Smooth muscle cell (in vitro differentiated cells): ENCODE data around the gene LRP1-AS. TPM values are rescaled to one million over a fixed set of nuclear protein-coding genes. Genes with fewer than 3 reads are reported as not detected.

Experiments used
- DNase-seq: peaks from one replicate; lab custom pipeline; 2025; ENCODE audit not compliant: unreplicated experiment; lab: John Stamatoyannopoulos, UW
- H2AFZ ChIP-seq: fragments of 200-600 bp; sonication (generic); 2 replicates; pipeline ENCODE4 v1.6.0; 2016; ENCODE audit warnings: antibody characterized with exemption, low read depth, mild to moderate bottlenecking
- H3F3A ChIP-seq: fragments of 200-600 bp; sonication (generic); 2 replicates; pipeline ENCODE4 v1.6.0; 2017; ENCODE audit warnings: antibody characterized with exemption, low read depth
- H3K27ac ChIP-seq: fragments of 200-600 bp; sonication (generic); 2 replicates; pipeline ENCODE4 v1.5.1; 2016; ENCODE audit warnings: low read depth, mild to moderate bottlenecking
- H3K27me3 ChIP-seq: fragments of 200-600 bp; sonication (generic); 2 replicates; pipeline ENCODE4 v1.6.1; 2016; ENCODE audit warnings: low read depth, mild to moderate bottlenecking
- H3K36me3 ChIP-seq: fragments of 200-600 bp; sonication (generic); 2 replicates; pipeline ENCODE4 v1.5.1; 2016; ENCODE audit warnings: low read depth
- H3K4me1 ChIP-seq: fragments of 200-600 bp; sonication (generic); 2 replicates; pipeline ENCODE4 v1.5.1; 2016; ENCODE audit warnings: low read depth
- H3K4me2 ChIP-seq: fragments of 200-600 bp; sonication (generic); 2 replicates; pipeline ENCODE4 v1.6.0; 2016; ENCODE audit warnings: mild to moderate bottlenecking
- H3K4me3 ChIP-seq: fragments of 200-600 bp; sonication (generic); 2 replicates; pipeline ENCODE4 v1.5.1; 2016; ENCODE audit warnings: mild to moderate bottlenecking
- H3K79me2 ChIP-seq: fragments of 200-600 bp; sonication (generic); 2 replicates; pipeline ENCODE4 v1.6.0; 2016; ENCODE audit warnings: low read depth, mild to moderate bottlenecking
- H3K9ac ChIP-seq: fragments of 200-600 bp; sonication (generic); 2 replicates; pipeline ENCODE4 v1.6.0; 2016; ENCODE audit warnings: low read depth
- H3K9me3 ChIP-seq: fragments of 200-600 bp; sonication (generic); replicated peaks from 2 replicates; pipeline ENCODE4 v1.5.1; 2016; ENCODE audit warnings: low read depth
- H4K20me1 ChIP-seq: fragments of 200-600 bp; sonication (generic); 2 replicates; pipeline ENCODE4 v1.6.0; 2016; ENCODE audit warnings: low read depth
- WGBS: methylation state at CpG from one replicate; pipeline ENCODE4 v1.1.7; 2016; ENCODE audit warnings: low lambda C conversion rate; 5-methylcytosine and 5-hydroxymethylcytosine counted together
- polyA plus RNA-seq: library from polyadenylated mRNA; unstranded; fragments of >200 nt; fragmentation: Nextera tagmentation; extraction: Ambion mirVana; gene quantifications from 2 replicates; pipeline ENCODE4 v1.2.1, GENCODE V29; 2016
- total RNA-seq: library from RNA; depleted of rRNA; stranded (reverse); fragments of >200 nt; gene quantifications from 2 replicates; pipeline ENCODE4 v1.2.3, GENCODE V29; 2014
- TF ChIP-seq, protein P1 (sequence below): fragments of 200-600 bp; sonication (generic); IDR thresholded peaks from 2 replicates; pipeline ENCODE4 v1.5.1; 2017; ENCODE audit warnings: borderline replicate concordance, mild to moderate bottlenecking, antibody characterized with exemption; ENCODE audit not compliant: insufficient read depth, poor library complexity, severe bottlenecking

The LRP1-AS gene
- total and polyA plus RNA-seq, 2 experiments from 2014 or later = not detected

DNA sequence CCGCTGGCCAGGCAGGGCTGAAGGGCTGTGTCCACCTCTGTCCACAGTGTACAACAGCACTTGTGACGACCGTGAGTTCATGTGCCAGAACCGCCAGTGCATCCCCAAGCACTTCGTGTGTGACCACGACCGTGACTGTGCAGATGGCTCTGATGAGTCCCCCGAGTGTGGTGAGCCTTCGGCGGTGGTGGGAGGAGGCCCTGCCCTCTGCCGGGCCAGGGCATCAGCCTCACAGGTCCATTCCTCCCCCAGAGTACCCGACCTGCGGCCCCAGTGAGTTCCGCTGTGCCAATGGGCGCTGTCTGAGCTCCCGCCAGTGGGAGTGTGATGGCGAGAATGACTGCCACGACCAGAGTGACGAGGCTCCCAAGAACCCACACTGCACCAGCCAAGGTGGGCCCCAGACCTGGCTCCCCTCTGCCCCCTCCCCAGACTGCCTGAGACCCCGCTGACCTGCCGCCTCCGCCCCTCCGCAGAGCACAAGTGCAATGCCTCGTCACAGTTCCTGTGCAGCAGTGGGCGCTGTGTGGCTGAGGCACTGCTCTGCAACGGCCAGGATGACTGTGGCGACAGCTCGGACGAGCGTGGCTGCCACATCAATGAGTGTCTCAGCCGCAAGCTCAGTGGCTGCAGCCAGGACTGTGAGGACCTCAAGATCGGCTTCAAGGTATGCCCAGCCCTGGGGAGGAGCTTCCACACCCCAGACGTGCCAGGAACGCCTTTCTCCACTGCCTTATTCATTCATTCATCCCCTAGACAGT lies 48.4 kb upstream of the LRP1-AS start:
- no peaks in the 10 kb centered on the region for H3K79me2 ChIP-seq
- no peak overlapping the region for H3K9ac ChIP-seq
- no peak for DNase-seq
- no peaks in the 10 kb centered on the region for H3K4me1 ChIP-seq
- no peaks in the 10 kb centered on the region for H3K27me3 ChIP-seq
- no peaks in the 10 kb centered on the region for H3K9me3 ChIP-seq
- H3K36me3 ChIP-seq = peaks cover 6% of the 10 kb centered on the region
- H3K27ac ChIP-seq = no peak overlapping the region
- no peak overlapping the region for H3K4me2 ChIP-seq
- TF ChIP-seq, protein P1, sequence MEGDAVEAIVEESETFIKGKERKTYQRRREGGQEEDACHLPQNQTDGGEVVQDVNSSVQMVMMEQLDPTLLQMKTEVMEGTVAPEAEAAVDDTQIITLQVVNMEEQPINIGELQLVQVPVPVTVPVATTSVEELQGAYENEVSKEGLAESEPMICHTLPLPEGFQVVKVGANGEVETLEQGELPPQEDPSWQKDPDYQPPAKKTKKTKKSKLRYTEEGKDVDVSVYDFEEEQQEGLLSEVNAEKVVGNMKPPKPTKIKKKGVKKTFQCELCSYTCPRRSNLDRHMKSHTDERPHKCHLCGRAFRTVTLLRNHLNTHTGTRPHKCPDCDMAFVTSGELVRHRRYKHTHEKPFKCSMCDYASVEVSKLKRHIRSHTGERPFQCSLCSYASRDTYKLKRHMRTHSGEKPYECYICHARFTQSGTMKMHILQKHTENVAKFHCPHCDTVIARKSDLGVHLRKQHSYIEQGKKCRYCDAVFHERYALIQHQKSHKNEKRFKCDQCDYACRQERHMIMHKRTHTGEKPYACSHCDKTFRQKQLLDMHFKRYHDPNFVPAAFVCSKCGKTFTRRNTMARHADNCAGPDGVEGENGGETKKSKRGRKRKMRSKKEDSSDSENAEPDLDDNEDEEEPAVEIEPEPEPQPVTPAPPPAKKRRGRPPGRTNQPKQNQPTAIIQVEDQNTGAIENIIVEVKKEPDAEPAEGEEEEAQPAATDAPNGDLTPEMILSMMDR = no peak
- no peak overlapping the region for H3K4me3 ChIP-seq
- H2AFZ ChIP-seq = no peak overlapping the region
- peaks cover 29% of the 10 kb centered on the region for H4K20me1 ChIP-seq
- 93% methylated on average over 30 of the region's 34 CpGs for WGBS
- H3F3A ChIP-seq = no peaks in the 10 kb centered on the region

GRCh38 chr12:57195186-57195585 lies 47.8 kb upstream of the LRP1-AS start:
- no peak overlapping the region for H3K4me2 ChIP-seq
- no peaks in the 10 kb centered on the region for H3K4me1 ChIP-seq
- H3F3A ChIP-seq = no peaks in the 10 kb centered on the region
- H3K4me3 ChIP-seq = no peak overlapping the region
- peaks cover 29% of the 10 kb centered on the region for H4K20me1 ChIP-seq
- H3K27me3 ChIP-seq = no peaks in the 10 kb centered on the region
- peaks cover 6% of the 10 kb centered on the region for H3K36me3 ChIP-seq
- no peak for DNase-seq
- 94% methylated on average over 19 of the region's 19 CpGs for WGBS
- no peak overlapping the region for H2AFZ ChIP-seq
- H3K9me3 ChIP-seq = no peaks in the 10 kb centered on the region
- no peak overlapping the region for H3K27ac ChIP-seq
- TF ChIP-seq, protein P1 = no peak
- H3K9ac ChIP-seq = no peak overlapping the region
- no peaks in the 10 kb centered on the region for H3K79me2 ChIP-seq

DNA sequence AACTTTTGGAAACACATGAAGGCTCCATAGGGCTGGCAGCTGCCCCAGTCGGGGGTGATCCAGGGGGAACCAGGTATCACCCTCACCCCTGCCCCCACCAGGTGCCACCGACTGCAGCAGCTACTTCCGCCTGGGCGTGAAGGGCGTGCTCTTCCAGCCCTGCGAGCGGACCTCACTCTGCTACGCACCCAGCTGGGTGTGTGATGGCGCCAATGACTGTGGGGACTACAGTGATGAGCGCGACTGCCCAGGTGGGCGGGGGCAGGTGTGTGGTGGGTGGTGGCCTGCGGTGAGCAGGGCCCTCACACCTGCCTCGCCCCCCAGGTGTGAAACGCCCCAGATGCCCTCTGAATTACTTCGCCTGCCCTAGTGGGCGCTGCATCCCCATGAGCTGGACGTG lies 46.8 kb upstream of the LRP1-AS start:
- Histone ChIP-seq H3F3A (no peaks in the 10 kb centered on the region), H4K20me1 (peaks cover 29% of the 10 kb centered on the region), H3K4me2 (no peak overlapping the region), H3K36me3 (peaks cover 6% of the 10 kb centered on the region), H3K4me3 (no peak overlapping the region), H3K9me3 (no peaks in the 10 kb centered on the region), H3K4me1 (no peaks in the 10 kb centered on the region), H3K79me2 (no peaks in the 10 kb centered on the region), H2AFZ (no peak overlapping the region), H3K9ac (no peak overlapping the region), H3K27me3 (no peaks in the 10 kb centered on the region), H3K27ac (no peak overlapping the region)
- no peak for DNase-seq
- TF ChIP-seq, protein P1 = no peak
- 99% methylated on average over 18 of the region's 18 CpGs for whole genome bisulfite sequencing

DNA sequence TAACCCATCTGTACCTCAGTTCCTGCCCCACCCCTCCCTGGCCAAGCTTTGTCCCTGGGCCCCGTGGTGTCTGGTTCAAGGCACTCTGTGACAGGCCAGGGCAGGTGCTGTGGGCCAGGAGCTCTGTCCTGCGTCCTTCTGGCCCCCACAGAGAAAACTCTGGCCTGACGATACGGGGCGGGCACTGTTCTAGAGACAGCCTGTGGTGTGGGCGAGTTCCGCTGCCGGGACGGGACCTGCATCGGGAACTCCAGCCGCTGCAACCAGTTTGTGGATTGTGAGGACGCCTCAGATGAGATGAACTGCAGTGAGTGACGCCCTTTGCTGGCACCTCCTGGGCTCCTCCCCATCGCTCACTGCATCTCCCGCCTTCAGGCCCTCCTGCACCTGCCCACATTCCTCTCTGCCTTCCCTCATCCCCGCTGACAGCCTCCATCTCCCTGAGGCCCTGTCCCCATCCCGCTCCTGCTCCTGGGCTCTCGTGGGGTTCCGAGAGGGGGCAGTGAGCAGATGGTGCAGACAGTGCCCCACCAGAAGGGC lies 46.4 kb upstream of the LRP1-AS start:
- Histone ChIP-seq H3K27me3 (no peaks in the 10 kb centered on the region), H3F3A (no peaks in the 10 kb centered on the region), H2AFZ (no peak overlapping the region), H3K4me1 (no peaks in the 10 kb centered on the region), H3K9me3 (no peaks in the 10 kb centered on the region), H3K4me3 (no peak overlapping the region), H3K27ac (no peak overlapping the region), H4K20me1 (peaks cover 24% of the 10 kb centered on the region), H3K79me2 (no peaks in the 10 kb centered on the region), H3K36me3 (peaks cover 6% of the 10 kb centered on the region), H3K9ac (no peak overlapping the region), H3K4me2 (no peak overlapping the region)
- 93% methylated on average over 18 of the region's 19 CpGs for WGBS
- no peak for DNase-seq
- TF ChIP-seq, protein P1 = no peak
